Stomach smooth muscle (tissue), 2 donors: ENCODE results near the gene SIPA1L3.

ENCODE experiments used
- H3K27ac ChIP-seq: one replicate; pipeline ENCODE4 v1.7.0; 2013; ENCODE audit warnings: mild to moderate bottlenecking, low read length, inconsistent platforms
- H3K27me3 ChIP-seq, 2 donors: one replicate each; pipeline ENCODE4 v1.7.0; 2013; ENCODE audit warnings: low read length in 2 of 2; ENCODE audit not compliant: insufficient read depth in 2 of 2, control insufficient read depth in 1 of 2
- H3K36me3 ChIP-seq, 2 donors: one replicate each; pipeline ENCODE4 v1.7.0; 2013; ENCODE audit warnings: low read length in 2 of 2; ENCODE audit not compliant: control insufficient read depth in 2 of 2, insufficient read depth in 2 of 2
- H3K4me1 ChIP-seq: one replicate; pipeline ENCODE4 v1.7.0; 2013; ENCODE audit warnings: low read length; ENCODE audit not compliant: control insufficient read depth, insufficient read depth
- H3K4me3 ChIP-seq, 2 donors: one replicate each; pipeline ENCODE4 v1.7.0; 2013; ENCODE audit warnings: low read length in 2 of 2
- H3K9ac ChIP-seq, 2 donors: one replicate each; pipeline ENCODE4 v1.7.0; 2013; ENCODE audit warnings: low read length in 2 of 2, mild to moderate bottlenecking in 1 of 2
- H3K9me3 ChIP-seq, 2 donors: one replicate each; pipeline ENCODE4 v1.7.0; 2013; ENCODE audit warnings: low read length in 2 of 2; ENCODE audit not compliant: control insufficient read depth in 2 of 2
- donor health status: healthy.
- donor health status: Pancreatic carcinoma.

The SIPA1L3 gene

DNA sequence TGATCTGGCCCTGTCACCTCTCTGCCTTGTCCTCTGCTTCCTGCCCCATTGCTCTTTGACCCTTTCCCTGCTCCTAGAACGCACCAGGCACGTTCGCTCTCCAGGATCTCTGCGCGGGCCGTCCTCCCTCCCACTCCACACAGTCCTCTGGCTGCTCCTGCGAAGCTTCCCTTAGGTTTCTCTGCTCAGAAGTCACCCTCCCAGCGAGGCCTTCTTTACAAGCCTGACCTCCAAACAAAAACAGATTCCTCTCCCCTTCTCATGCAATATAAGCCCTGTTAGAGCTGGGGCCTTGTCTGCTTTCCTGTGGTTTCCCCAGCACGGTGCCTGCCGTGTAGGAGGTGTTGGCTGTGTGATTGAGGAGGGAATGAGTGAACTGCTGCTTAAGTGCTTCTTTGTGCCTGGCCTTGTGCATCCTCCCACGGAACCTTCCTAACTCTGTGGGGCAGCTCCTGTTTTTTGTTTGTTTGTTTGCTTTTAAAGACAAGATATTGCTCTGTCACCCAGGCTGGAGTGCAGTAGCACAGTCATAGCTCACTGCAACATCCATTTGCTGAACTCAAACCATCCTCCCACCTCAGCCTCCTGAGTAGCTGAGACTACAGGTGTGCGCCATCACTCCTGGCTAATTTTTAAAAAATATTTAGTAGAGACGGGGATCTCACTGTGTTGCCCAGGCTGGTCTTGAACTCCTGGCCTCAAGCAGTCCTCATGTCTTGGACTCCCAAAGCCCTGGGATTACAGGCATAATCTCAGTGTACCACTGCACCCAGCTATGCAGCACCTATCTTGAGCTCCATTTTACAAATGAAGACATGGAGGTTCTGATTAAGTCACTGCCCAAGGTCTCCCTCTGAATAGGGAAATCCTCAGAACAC is 82.0 kb downstream of the SIPA1L3 start:
- H3K4me1 ChIP-seq = no peaks in the 10 kb centered on the region
- no peak overlapping the region for H3K4me3 ChIP-seq
- no peaks in the 10 kb centered on the region for H3K9me3 ChIP-seq
- no peaks in the 10 kb centered on the region for H3K27me3 ChIP-seq
- no peak overlapping the region for H3K27ac ChIP-seq
- no peaks in the 10 kb centered on the region for H3K36me3 ChIP-seq
- no peak overlapping the region for H3K9ac ChIP-seq

DNA sequence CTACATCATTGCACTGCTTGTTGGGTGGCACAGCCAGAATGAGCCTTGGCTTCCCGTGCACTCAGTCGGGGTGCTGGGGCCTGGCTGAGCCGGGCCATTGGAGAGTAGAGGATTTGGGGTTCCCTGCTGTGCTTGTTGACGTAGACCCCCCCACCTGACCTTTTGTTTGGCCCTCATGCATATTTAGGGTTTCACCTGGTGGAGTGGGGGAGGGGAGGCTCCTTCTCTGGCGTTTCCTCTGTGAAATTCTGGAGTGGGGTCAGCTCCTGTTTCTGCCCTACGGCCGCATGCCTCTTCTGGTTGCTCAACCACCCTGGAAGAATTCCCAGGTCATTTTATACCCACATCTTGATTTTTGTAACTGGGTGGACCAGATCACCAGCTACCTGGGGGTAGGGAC is 82.8 kb downstream of the SIPA1L3 start:
- H3K27me3 ChIP-seq = no peaks in the 10 kb centered on the region
- H3K36me3 ChIP-seq = no peaks in the 10 kb centered on the region
- H3K9ac ChIP-seq = no peak overlapping the region
- no peaks in the 10 kb centered on the region for H3K9me3 ChIP-seq
- no peaks in the 10 kb centered on the region for H3K4me1 ChIP-seq
- H3K27ac ChIP-seq = no peak overlapping the region
- H3K4me3 ChIP-seq = no peak overlapping the region

DNA sequence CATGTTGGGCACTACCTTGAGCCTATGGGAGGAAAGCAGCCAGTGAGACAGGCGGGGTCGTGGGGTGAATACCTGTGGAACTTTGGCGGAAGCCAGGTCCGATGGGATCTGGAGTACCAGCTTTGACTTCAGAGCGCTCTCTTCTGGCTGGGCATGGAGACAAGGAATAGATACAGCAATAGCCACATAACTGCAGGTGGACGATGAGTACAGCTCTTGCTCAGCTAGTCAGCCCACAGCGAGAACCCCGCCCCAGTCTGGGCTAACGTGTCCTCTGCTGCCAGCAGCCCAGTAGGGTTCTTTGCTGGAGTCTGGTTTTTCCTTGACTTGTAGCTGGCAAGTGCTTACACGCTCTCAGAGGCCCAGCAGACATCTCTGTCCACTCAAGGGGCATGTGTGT is 83.4 kb downstream of the SIPA1L3 start:
- no peak overlapping the region for H3K27ac ChIP-seq
- H3K4me1 ChIP-seq = no peaks in the 10 kb centered on the region
- no peaks in the 10 kb centered on the region for H3K27me3 ChIP-seq
- H3K9ac ChIP-seq = no peak overlapping the region
- H3K4me3 ChIP-seq = no peak overlapping the region
- H3K9me3 ChIP-seq = no peaks in the 10 kb centered on the region
- H3K36me3 ChIP-seq = no peaks in the 10 kb centered on the region

DNA sequence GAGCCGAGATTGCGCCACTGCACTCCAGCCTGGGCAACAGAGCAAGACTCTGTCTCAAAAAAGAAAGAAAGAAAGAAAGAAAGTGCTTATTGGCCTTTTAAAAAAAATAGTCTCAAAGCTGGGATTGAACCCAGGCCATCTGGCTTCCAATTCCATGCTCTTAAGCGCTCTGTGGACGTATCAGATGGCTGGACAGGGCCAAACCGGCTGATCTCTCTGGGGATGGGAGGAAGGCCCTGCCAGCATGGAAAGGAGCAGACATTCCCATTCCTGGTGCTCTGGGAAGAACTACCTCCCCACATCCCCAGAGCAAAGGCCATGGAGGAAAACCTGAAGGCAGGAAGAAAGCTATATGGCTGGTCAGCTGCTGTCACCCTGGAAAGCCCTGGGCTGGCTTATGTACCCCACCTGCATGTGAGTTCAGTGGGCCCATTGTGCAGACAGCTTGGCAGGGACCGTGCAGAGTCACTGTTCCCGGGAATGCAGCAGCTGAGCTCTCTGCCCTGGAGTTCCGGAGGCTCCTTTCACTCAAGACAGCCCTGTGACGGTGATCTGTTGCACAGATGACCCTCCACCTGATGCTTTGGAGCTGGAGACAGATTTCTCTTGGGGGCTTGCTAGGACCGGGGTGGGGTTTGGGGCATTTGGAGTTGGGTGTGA is 84.3 kb downstream of the SIPA1L3 start:
- H3K9ac ChIP-seq = no peak overlapping the region
- no peaks in the 10 kb centered on the region for H3K27me3 ChIP-seq
- no peaks in the 10 kb centered on the region for H3K36me3 ChIP-seq
- no peaks in the 10 kb centered on the region for H3K9me3 ChIP-seq
- no peaks in the 10 kb centered on the region for H3K4me1 ChIP-seq
- H3K4me3 ChIP-seq = no peak overlapping the region
- no peak overlapping the region for H3K27ac ChIP-seq

GRCh38 chr19:37991841-37992248 is 84.8 kb downstream of the SIPA1L3 start:
- Histone ChIP-seq H3K4me3 (no peak overlapping the region), H3K9ac (no peak overlapping the region), H3K4me1 (no peaks in the 10 kb centered on the region), H3K9me3 (no peaks in the 10 kb centered on the region), H3K36me3 (no peaks in the 10 kb centered on the region), H3K27me3 (no peaks in the 10 kb centered on the region), H3K27ac (no peak overlapping the region)

DNA sequence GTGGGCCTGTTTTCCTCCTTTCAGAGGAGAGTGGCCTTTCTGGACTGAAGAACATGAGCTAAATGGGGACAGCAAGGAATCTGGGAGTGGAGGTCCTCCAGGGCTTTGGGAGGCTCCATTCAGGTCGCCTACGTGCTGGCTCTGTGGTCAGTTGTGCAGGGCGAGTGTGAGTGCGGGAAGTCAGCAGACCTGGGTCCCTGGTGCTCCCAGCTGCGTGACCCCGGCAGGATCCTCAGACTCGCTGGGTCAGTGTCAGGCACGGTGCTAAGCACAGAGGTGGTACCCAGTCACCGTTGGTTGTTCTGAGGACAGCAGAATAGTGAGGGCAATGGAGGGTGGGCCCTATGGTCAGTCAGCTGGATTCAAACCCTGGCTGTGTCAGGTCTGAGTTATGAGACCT is 85.8 kb downstream of the SIPA1L3 start:
- Histone ChIP-seq H3K9ac (no peak overlapping the region), H3K9me3 (no peaks in the 10 kb centered on the region), H3K36me3 (no peaks in the 10 kb centered on the region), H3K27ac (no peak overlapping the region), H3K4me3 (no peak overlapping the region), H3K27me3 (no peaks in the 10 kb centered on the region), H3K4me1 (no peaks in the 10 kb centered on the region)

DNA sequence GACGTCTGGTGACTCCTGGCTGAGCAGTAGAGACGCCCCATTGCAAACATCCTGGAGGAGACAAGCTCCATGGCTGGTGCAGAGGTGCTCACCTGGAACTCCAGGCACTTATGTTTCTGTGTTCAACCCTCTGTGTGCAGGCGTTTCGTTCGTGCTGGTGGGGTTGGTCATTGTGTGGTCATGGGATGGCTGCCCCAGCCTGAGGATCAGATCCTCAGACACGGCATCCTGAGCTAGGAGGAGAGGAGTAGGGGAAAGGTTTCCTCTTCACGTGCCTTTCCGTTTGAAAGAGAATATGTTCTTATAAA is 87.8 kb downstream of the SIPA1L3 start:
- H3K9me3 ChIP-seq = no peaks in the 10 kb centered on the region
- H3K4me1 ChIP-seq = peaks cover 6% of the 10 kb centered on the region
- H3K27ac ChIP-seq = no peak overlapping the region
- H3K27me3 ChIP-seq = no peaks in the 10 kb centered on the region
- no peak overlapping the region for H3K4me3 ChIP-seq
- no peaks in the 10 kb centered on the region for H3K36me3 ChIP-seq
- H3K9ac ChIP-seq = no peak overlapping the region

DNA sequence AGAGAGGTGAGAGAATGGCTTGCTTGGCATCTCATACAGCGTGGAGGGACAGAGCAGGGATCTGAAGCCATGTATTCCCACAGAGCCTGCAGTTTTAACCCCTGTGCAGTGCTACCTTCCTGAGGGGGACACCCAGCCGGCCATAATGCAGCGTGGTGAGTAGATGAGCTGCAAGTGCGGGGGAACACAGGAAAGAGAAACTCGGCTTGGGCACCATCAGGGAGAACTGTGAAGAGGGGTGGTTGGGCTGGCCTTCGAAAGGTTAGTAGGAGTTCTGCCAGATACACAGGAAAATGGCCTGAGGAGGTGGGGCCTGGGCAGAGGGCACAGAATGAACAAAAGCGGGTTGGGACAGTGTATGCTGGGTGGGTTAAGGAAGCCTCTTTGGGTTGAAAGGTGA is 88.3 kb downstream of the SIPA1L3 start:
- no peak overlapping the region for H3K9ac ChIP-seq
- H3K4me1 ChIP-seq = peaks cover 6% of the 10 kb centered on the region
- no peak overlapping the region for H3K27ac ChIP-seq

DNA sequence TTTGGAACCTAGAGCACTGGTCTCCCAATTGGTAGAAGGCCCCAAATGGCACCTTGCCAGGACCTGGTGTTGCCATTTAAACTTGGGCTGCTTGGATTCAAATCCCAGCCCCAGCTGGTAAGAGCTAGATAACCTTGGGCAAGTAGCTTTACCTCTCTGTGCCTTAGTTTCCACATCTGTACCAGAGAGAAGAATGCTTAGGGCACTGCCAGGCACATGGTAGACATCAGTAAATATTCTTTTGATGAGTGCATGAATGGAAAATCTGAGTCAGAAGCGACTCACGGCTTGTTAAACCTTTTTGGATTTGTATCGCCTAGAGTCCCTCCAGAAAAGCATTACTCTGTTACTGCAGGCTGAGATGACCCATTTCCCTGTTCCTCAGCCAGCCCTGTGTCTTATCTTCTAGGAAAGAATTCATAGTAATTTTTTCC is 90.9 kb downstream of the SIPA1L3 start:
- Histone ChIP-seq H3K4me1 (peaks cover 9% of the 10 kb centered on the region), H3K27ac (no peak overlapping the region), H3K9me3 (no peaks in the 10 kb centered on the region), H3K4me3 (no peak overlapping the region), H3K9ac (no peak overlapping the region), H3K27me3 (no peaks in the 10 kb centered on the region), H3K36me3 (no peaks in the 10 kb centered on the region)

More for the DNA sequence above, 88.3 kb downstream of the SIPA1L3 start:
- H3K9me3 ChIP-seq = no peaks in the 10 kb centered on the region
- no peaks in the 10 kb centered on the region for H3K27me3 ChIP-seq
- no peaks in the 10 kb centered on the region for H3K36me3 ChIP-seq
- no peak overlapping the region for H3K4me3 ChIP-seq

GRCh38 chr19:37998801-37999308 is 91.8 kb downstream of the SIPA1L3 start:
- Histone ChIP-seq H3K27me3 (no peaks in the 10 kb centered on the region), H3K9ac (no peak overlapping the region), H3K36me3 (no peaks in the 10 kb centered on the region), H3K4me1 (peaks cover 18% of the 10 kb centered on the region), H3K9me3 (no peaks in the 10 kb centered on the region), H3K27ac (no peak overlapping the region), H3K4me3 (no peak overlapping the region)
